ENCODE results near the gene CDCP1. TPM values are rescaled to one million over a fixed set of nuclear protein-coding genes. Genes with fewer than 3 reads are reported as not detected.

The CDCP1 gene
- total and polyA plus RNA-seq, 7 donors, result 0.01 to 1.4 (median 0.27) TPM

GRCh38 chr3:45119824-45120358, 26.3 kb downstream of the CDCP1 start:
- intact Hi-C loops (cut with DNase I), result loop anchor here in 1 of 2 donors (5.0 kb wide), 1 partner anchor 63 kb away; no protein-coding TSS in a partner anchor
- H3K4me3 ChIP-seq, result no peak overlapping the region
- H3K27ac ChIP-seq, result peak overlapping the region; percentile 89
- no peak for TF ChIP-seq CTCF (IDR thresholded peaks at IDR 0.05)
- no peaks in the 10 kb centered on the region for H3K27me3 ChIP-seq (ENCODE audit: insufficient read depth in 3 of 3, low read length in 2 of 3)
- H3K36me3 ChIP-seq (ENCODE audit: insufficient read depth in 1 of 2, low read depth in 1 of 2), result no peaks in the 10 kb centered on the region
- no peak for DNase-seq
- peaks cover 35% of the 10 kb centered on the region for H3K4me1 ChIP-seq
- 21 to 36% (median 35%) methylated on average over 2 of the region's 2 CpGs for WGBS, 3 donors
- peak; percentile 57 to 68 (median 62) for ATAC-seq
- no peaks in the 10 kb centered on the region for H3K9me3 ChIP-seq

- WGBS, 3 donors, result 56 to 74% (median 71%) methylated on average over 4 of the region's 4 CpGs
- Histone ChIP-seq H3K36me3 (ENCODE audit: insufficient read depth in 1 of 2, low read depth in 1 of 2) (no peaks in the 10 kb centered on the region), H3K4me3 (no peak overlapping the region), H3K9me3 (no peaks in the 10 kb centered on the region), H3K27ac (peak overlapping the region; percentile 89), H3K27me3 (ENCODE audit: insufficient read depth in 3 of 3, low read length in 2 of 3) (no peaks in the 10 kb centered on the region), H3K4me1 (peaks cover 31% of the 10 kb centered on the region)
- ATAC-seq, result no peak
- intact Hi-C loops (cut with DNase I), result loop anchor here in 1 of 2 donors (5.0 kb wide), 1 partner anchor 62 kb away; no protein-coding TSS in a partner anchor
- TF ChIP-seq CTCF (IDR thresholded peaks at IDR 0.05), result no peak
- DNase-seq, result no peak
These were observed 26.8 kb downstream of the CDCP1 start for GRCh38 chr3:45119376-45119775.

- peak overlapping the region; percentile 89 for H3K27ac ChIP-seq
- no peak for DNase-seq
- H3K4me3 ChIP-seq, result no peak overlapping the region
- intact Hi-C loops (cut with DNase I), result loop anchor here in 1 of 2 donors (5.0 kb wide), 1 partner anchor 61 kb away; no protein-coding TSS in a partner anchor
- no peak for TF ChIP-seq CTCF (IDR thresholded peaks at IDR 0.05)
- peaks cover 34% of the 10 kb centered on the region for H3K4me1 ChIP-seq
- H3K36me3 ChIP-seq (ENCODE audit: insufficient read depth in 1 of 2, low read depth in 1 of 2), result no peaks in the 10 kb centered on the region
- ATAC-seq, result no peak
- no peaks in the 10 kb centered on the region for H3K9me3 ChIP-seq
- 51 to 65% (median 59%) methylated on average over 2 of the region's 2 CpGs for WGBS, 3 donors
- H3K27me3 ChIP-seq (ENCODE audit: insufficient read depth in 3 of 3, low read length in 2 of 3), result no peaks in the 10 kb centered on the region
These were observed 27.5 kb downstream of the CDCP1 start for GRCh38 chr3:45118615-45119071.

- H3K27ac ChIP-seq, result no peak overlapping the region
- H3K36me3 ChIP-seq (ENCODE audit: insufficient read depth in 1 of 2, low read depth in 1 of 2), result no peaks in the 10 kb centered on the region
- H3K4me1 ChIP-seq, result peaks cover 31% of the 10 kb centered on the region
- H3K27me3 ChIP-seq (ENCODE audit: insufficient read depth in 3 of 3, low read length in 2 of 3), result no peaks in the 10 kb centered on the region
- TF ChIP-seq CTCF (IDR thresholded peaks at IDR 0.05), result no peak
- WGBS, 3 donors, result 72 to 82% (median 81%) methylated on average over 4 of the region's 4 CpGs
- intact Hi-C loops (cut with DNase I), result loop anchor here in 1 of 2 donors (5.0 kb wide), 1 partner anchor 59 kb away; no protein-coding TSS in a partner anchor
- H3K9me3 ChIP-seq, result no peaks in the 10 kb centered on the region
- no peak for ATAC-seq
- H3K4me3 ChIP-seq, result no peak overlapping the region
- DNase-seq, result no peak
These were observed 29.8 kb downstream of the CDCP1 start for GRCh38 chr3:45116350-45116749.

Data from psoas muscle (tissue), 8 donors.